SIG-M5 treated with dmso at 0.1 percent for 504 hours (cell line): ENCODE results near the gene MAD1L1.

ENCODE experiments used
- DNase-seq: peaks from one replicate; lab custom pipeline; 2025; ENCODE audit not compliant: unreplicated experiment; lab: John Stamatoyannopoulos, UW

Gene MAD1L1

DNA sequence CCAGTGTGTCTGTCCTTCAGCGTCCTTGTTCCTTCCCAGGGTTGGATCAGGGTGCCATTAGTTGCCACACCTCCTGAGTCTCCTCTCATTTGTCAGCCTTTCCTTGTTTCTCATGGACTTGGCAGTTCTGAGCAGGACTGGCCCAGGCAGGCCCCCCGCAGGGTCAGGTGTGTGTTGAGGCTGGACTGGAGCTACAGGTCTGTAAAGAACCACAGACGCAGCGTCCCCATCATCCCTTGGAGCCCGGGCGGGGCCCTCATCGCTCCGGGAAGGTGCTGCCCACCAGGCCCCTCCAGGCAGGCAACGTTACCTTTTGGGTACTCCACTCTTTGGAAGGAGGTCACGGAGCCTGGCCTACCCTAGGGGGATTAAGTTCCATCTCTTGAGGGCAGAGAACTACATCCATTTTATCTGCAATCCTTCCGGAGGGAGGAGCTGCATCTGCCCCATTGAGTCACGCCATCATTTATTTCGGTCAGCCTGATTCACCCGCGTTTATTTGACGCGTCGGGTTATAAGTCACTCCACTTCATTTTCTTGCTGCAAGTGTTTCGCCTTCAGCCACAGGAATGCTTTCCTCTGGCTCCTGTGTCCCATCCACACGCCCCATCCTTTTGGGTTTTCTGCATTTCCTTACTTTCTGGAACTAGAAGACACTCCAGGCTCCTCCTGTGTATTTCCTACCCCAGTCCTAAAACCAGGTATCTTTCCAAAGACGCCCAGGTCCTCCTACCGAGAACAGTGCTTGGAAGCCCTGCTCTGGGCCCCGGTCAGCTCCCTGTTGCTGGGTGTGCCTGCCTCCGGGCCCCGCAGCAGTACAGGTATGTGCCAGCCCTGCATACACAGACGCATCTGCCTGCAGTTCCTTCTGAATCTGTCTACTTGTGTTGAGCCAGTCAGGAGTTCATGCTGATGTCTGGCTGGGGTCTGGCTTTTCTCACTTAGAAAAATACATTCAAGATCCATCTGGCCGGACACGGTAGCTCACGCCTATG lies 141.9 kb downstream of the MAD1L1 start:
- DNase-seq = no peak

- no peak for DNase-seq
These were observed 143.9 kb downstream of the MAD1L1 start for GRCh38 chr7:2088801-2089200.

DNA sequence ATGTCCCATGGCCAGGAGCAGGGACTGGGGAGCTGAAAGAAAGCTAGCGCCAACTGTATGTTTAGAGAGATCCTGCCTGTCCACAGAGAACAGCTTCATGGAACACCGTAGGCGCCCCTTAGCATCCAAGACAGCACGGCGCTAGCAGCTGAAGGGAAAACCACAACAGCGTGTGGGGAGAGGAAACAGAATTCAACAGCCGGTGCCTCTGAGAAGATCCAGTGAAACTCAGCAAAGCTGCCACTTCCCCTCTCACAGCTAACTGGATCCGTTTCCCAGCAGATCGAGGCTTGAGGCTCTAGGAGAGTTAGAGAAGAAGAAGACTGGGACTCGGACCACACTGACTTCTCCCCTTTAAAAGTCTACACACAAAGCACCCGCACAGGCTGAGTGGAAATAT lies 145.0 kb downstream of the MAD1L1 start:
- peak; percentile 61 for DNase-seq

GRCh38 chr7:2086229-2086628 lies 146.5 kb downstream of the MAD1L1 start:
- DNase-seq = no peak

DNA sequence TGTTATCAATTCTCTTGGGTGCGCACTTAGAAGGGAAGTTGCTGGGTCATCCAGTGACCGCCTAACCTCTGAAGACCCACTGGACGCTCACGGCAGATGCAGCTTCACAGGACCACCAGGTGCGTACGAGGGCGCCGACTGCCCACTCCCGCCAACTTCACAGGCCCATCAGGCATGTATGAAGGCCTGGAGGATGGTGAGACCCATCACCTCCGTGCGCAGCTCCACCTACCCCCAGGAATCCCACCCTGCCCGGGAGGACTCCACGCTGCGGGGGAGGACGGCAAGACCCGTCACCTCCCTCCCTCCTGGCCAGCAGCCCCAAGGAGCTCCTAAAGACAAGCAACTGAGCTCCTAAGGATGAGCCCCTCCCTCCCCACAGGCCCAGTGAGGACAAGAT lies 146.9 kb downstream of the MAD1L1 start:
- no peak for DNase-seq

- DNase-seq = no peak
These were observed 147.8 kb downstream of the MAD1L1 start for GRCh38 chr7:2084781-2085505.

DNA sequence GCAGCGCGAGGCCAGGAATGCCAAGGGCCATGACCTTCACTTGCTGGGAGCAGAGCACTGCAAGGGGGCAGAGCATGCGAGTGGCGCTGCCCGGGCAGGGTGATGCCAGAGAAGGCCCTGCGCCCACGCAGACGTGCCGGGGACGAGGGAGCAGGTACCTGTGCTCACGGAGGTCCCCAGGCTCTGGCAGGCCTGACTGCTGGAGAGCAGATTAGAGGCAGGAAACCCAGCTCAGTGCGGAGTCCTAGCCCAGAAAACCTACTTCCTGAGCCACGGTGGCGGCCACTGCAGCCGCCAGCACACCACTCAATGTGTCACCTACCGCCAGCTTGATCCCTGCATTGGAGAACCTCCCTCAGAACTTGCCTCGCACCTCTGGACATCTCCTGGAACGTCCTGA lies 148.4 kb downstream of the MAD1L1 start:
- DNase-seq = no peak

GRCh38 chr7:2083362-2083761 lies 149.4 kb downstream of the MAD1L1 start:
- DNase-seq = no peak

- no peak for DNase-seq
These were observed 150.4 kb downstream of the MAD1L1 start for GRCh38 chr7:2082139-2082998.

GRCh38 chr7:2081526-2082135 lies 151.1 kb downstream of the MAD1L1 start:
- DNase-seq = no peak

DNA sequence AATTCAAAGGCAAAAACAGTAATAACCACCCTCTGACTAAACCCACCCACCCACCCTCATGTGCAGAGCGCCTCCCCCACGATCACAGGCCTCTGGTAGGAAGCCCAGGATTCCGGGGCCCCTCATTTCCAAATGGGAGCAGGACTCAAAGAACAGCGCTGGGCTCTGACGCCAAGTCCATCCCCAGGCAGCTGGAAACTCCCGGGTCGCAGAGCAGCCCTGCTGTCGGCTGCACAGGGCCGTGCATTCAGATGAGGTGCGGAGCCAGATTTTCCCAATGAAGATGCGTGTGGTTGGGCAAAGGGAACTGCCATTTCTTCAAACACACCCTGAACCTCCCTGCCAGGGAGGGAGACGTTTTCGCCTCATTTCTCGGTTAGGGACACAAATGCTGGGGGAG lies 152.3 kb downstream of the MAD1L1 start:
- no peak for DNase-seq

GRCh38 chr7:2080060-2080387 lies 152.7 kb downstream of the MAD1L1 start:
- no peak for DNase-seq

- DNase-seq = peak; percentile 46
These were observed 153.2 kb downstream of the MAD1L1 start for GRCh38 chr7:2079332-2080059.

DNA sequence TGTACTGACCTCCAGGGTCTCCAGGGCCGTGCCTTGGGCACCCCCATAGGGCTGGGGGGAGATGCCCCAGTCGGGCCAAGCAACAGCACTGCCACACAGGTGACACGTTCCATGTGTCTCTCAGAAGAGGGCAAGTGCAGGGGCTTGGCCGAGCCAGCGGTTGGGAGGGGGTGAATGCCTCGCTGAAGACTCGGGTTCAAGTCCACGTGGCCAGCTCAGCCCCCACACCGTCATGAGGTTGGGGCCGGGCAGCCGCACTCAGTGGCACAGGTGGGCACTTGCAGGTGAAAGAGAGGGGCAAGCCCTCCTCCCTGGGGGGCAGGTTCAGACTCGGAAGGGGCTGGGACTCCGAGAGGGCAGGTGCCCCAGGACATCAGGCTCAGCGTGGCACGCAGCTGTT lies 153.8 kb downstream of the MAD1L1 start:
- no peak for DNase-seq

DNA sequence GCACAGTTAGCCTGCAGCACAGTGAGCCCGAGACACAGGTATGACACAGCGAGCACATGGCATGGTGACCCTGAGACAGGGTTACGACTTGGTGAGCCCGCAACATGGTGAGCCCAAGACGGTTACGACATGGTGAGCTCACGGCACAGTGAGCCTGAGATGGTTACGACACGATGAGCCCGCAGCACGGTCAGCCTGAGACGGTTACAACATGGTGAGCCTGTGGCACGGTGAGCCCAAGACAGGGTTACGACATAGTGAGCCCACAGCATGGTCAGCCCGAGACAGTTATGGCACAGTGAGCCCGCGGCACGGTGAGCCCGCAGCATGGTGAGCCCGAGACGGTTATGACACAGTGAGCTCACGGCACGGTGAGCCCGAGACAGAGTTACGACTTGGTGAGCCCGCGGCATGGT lies 156.1 kb downstream of the MAD1L1 start:
- DNase-seq = peak; percentile 46

- DNase-seq = no peak
These were observed 156.9 kb downstream of the MAD1L1 start for GRCh38 chr7:2075811-2076210.

DNA sequence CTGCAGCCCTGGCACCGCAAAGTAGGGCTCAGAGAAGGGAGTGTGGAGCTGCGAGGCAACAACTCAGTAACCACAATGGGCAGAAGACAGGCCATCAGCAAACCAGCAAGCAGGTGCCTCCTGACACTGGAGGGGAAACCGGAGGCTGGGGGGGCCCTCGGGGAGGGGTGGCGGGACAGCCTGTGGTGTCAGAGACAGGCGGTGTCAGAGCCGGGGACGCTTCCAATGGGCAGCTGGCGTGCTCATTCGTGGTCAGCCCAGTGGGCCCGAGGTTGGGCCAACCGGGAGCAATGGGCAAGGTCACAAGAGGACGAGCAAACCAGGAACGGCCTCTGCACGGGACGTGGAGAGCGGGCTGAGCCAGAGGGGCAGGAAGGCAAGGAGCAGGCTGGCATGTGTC lies 158.1 kb downstream of the MAD1L1 start:
- no peak for DNase-seq

- no peak for DNase-seq
These were observed 159.9 kb downstream of the MAD1L1 start for GRCh38 chr7:2072798-2073197.

DNA sequence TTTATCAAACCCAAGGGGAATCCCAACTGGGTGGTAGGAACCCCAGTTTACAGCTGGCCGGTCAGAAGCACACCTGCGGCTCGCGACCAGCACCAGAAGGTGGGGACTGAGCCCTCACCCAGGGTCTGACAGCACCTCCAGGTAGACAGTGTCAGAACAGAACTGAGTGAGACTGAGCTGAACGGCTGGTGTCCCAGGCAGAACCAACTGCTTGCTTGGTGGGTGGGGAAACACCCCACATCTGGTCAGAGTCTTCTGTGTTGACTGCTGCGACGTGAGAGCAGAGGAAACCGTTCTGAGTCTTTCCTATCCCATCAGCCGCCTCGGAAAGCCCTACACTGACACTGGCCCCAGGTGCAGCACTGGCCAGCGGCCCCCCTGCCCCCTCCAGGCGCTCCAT lies 160.7 kb downstream of the MAD1L1 start:
- DNase-seq = no peak

- no peak for DNase-seq
These were observed 161.5 kb downstream of the MAD1L1 start for GRCh38 chr7:2071133-2071832.
